Ectodermal cell (in vitro differentiated cells): ENCODE measurements around the gene HSD17B13.
"Not testable (repeated sequence)": the region's sequence is repeated elsewhere in the genome, so short reads cannot be mapped to it uniquely, and the experiment has no call there.

Experiments
- H3K27ac ChIP-seq: 2 replicates; pipeline ENCODE4 v1.7.0; 2013; ENCODE audit warnings: mild to moderate bottlenecking, low read depth, low read length; ENCODE audit not compliant: insufficient read depth, poor library complexity, severe bottlenecking
- H3K27me3 ChIP-seq: 2 replicates; pipeline ENCODE4 v1.7.0; 2013; ENCODE audit warnings: mild to moderate bottlenecking, low read length; ENCODE audit not compliant: insufficient read depth, control insufficient read depth, poor library complexity, severe bottlenecking
- H3K36me3 ChIP-seq: one replicate; pipeline ENCODE4 v1.7.0; 2013; ENCODE audit warnings: low read length; ENCODE audit not compliant: control insufficient read depth, insufficient read depth
- H3K4me1 ChIP-seq: one replicate; pipeline ENCODE4 v1.7.0; 2013; ENCODE audit warnings: low read length; ENCODE audit not compliant: control insufficient read depth, insufficient read depth
- H3K4me3 ChIP-seq: 2 replicates; pipeline ENCODE4 v1.7.0; 2013; ENCODE audit warnings: low read depth, low read length, control low read depth; ENCODE audit not compliant: insufficient read depth
- H3K9me3 ChIP-seq: 2 replicates; pipeline ENCODE4 v1.7.0; 2013; ENCODE audit warnings: mild to moderate bottlenecking, low read length, moderate library complexity; ENCODE audit not compliant: control insufficient read depth
- WGBS, 2 experiments: methylation state at CpG; one replicate each; pipeline ENCODE4 v1.1.7; 2013; ENCODE audit warnings: missing lambda C conversion rate in 2 of 2; 5-methylcytosine and 5-hydroxymethylcytosine counted together

HSD17B13 gene

DNA sequence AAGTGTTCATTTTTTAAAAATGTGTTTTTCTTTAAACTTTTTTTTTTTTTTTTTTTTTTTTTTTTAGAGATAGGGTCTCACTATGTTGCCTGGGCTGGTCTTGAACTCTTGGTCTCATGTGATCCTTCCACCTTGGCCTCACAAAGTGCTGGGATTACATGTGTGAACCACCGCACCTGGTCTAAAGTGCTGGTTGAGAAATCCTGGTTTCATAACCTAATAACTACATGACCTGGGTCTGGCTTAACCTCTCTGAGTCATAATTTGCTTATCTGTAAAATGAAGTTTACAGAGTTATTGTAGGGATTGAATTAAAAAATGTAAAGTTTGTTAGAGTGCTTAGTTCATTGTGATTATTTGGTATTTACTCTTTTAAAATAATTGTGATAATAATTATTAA, 5.2 kb downstream of the HSD17B13 start:
- WGBS, 2 experiments: 85 to 96% methylated on average over 1 of the region's 1 CpG
- no peaks in the 10 kb centered on the region for H3K36me3 ChIP-seq
- no peak overlapping the region for H3K4me3 ChIP-seq
- no peak overlapping the region for H3K27ac ChIP-seq
- H3K4me1 ChIP-seq: no peaks in the 10 kb centered on the region
- no peaks in the 10 kb centered on the region for H3K9me3 ChIP-seq
- no peaks in the 10 kb centered on the region for H3K27me3 ChIP-seq

- H3K27me3 ChIP-seq: no peaks in the 10 kb centered on the region
- 93 to 97% methylated on average over 3 of the region's 3 CpGs for WGBS, 2 experiments
- no peaks in the 10 kb centered on the region for H3K9me3 ChIP-seq
- H3K4me3 ChIP-seq: no peak overlapping the region
- no peaks in the 10 kb centered on the region for H3K4me1 ChIP-seq
- no peaks in the 10 kb centered on the region for H3K36me3 ChIP-seq
- H3K27ac ChIP-seq: no peak overlapping the region
Observed at GRCh38 chr4:87316961-87317360, 5.7 kb downstream of the HSD17B13 start.

- H3K27ac ChIP-seq, H3K4me3 ChIP-seq, H3K27me3 ChIP-seq, H3K4me1 ChIP-seq, H3K9me3 ChIP-seq, H3K36me3 ChIP-seq: not testable (repeated sequence)
- 85 to 92% methylated on average over 4 of the region's 4 CpGs for WGBS, 2 experiments
Observed at GRCh38 chr4:87315000-87315399, 7.7 kb downstream of the HSD17B13 start.

DNA sequence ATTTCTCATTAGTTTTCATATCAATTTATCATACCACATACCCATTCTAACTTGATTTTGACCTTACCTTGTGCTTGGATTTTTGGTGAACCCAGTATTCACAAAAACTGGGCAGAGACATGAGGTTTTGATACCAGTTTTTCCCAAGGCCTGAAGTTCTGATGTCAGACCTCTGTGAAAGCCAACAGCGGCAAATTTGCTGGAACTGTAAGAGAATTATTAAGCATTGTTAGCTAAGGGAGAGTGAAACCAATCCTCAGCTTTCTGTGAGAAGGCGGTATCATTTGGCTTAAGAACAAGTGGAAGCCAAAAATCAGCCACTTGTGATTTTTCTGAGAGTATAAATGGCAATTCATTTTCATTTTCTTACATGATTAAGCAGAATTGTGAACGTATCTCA, 8.9 kb downstream of the HSD17B13 start:
- Histone ChIP-seq H3K4me1 (no peaks in the 10 kb centered on the region), H3K27me3 (no peaks in the 10 kb centered on the region), H3K9me3 (no peaks in the 10 kb centered on the region), H3K4me3 (no peak overlapping the region), H3K27ac (no peak overlapping the region), H3K36me3 (no peaks in the 10 kb centered on the region)
- 96 to 98% methylated on average over 3 of the region's 3 CpGs for WGBS, 2 experiments

DNA sequence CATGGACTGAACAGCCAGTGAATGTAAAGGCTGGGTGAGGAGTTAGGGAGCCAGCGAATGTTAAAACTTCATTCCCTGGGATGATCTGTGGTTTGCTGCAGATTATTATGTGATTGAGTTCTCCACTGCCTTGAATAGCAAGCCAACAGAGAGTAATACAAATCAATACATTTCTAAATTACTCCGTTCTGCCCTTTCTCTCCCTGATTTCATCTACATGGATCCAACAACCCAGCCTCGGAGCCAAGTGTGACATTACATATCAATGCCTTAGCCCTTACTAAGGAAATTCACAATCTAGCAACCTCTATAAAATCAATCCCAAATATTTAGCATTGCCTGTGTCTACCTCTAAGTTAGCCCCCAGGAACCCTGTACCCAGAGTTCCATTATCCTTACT, 11.0 kb downstream of the HSD17B13 start:
- Histone ChIP-seq H3K4me1 (no peaks in the 10 kb centered on the region), H3K27ac (no peak overlapping the region), H3K4me3 (no peak overlapping the region), H3K36me3 (no peaks in the 10 kb centered on the region), H3K9me3 (no peaks in the 10 kb centered on the region), H3K27me3 (no peaks in the 10 kb centered on the region)
- 93 to 96% methylated on average over 3 of the region's 3 CpGs for WGBS, 2 experiments

GRCh38 chr4:87310691-87311335, 11.9 kb downstream of the HSD17B13 start:
- Histone ChIP-seq H3K27ac (no peak overlapping the region), H3K4me1 (no peaks in the 10 kb centered on the region), H3K27me3 (no peaks in the 10 kb centered on the region), H3K4me3 (no peak overlapping the region), H3K36me3 (no peaks in the 10 kb centered on the region), H3K9me3 (no peaks in the 10 kb centered on the region)
- WGBS, 2 experiments: 86 to 88% methylated on average over 4 of the region's 4 CpGs

DNA sequence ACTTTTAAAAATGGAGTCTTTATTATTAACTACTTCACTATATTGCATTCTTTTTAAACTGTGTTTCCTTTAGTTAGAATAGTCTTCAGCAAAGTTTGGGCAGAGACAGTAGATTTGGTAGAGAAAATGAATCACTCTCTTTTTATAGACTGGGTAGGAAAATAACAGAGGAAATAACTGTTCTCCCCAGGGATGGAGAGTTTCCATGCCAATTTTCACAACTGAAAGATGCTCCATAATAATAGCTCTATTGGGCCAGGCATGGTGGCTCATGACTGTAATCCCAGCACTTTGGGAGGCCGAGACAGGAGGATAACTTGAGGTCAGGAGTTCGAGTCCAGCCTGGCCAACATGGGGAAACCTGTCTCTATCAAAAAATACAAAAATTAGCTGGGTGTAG, 13.1 kb downstream of the HSD17B13 start:
- no peak overlapping the region for H3K4me3 ChIP-seq
- H3K27ac ChIP-seq: no peak overlapping the region
- H3K4me1 ChIP-seq: no peaks in the 10 kb centered on the region
- WGBS, 2 experiments: 87 to 97% methylated on average over 2 of the region's 2 CpGs
- no peaks in the 10 kb centered on the region for H3K36me3 ChIP-seq
- H3K9me3 ChIP-seq: no peaks in the 10 kb centered on the region
- no peaks in the 10 kb centered on the region for H3K27me3 ChIP-seq

DNA sequence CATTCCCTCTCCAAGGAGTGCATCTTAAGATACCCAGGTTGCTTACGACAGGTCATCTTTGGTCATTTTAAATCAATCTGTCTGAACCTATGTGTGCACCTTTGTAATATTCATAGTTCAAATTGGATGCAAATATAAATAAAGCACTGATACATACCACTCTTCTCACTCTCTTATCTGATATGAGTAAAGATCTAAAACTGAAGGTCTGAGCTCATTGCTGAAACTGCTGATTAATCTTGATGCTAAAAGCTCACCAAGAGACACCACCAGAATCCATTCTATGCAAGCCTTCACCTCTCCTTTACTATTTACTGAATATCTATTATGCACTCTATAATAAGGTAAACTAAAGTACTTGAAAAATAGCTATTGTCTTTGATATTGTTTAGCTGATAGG, 16.6 kb downstream of the HSD17B13 start:
- no peaks in the 10 kb centered on the region for H3K27me3 ChIP-seq
- H3K27ac ChIP-seq: no peak overlapping the region
- no peaks in the 10 kb centered on the region for H3K4me1 ChIP-seq
- H3K4me3 ChIP-seq: no peak overlapping the region
- H3K9me3 ChIP-seq: no peaks in the 10 kb centered on the region
- 100% methylated on average over 1 of the region's 1 CpG for WGBS, 2 experiments
- H3K36me3 ChIP-seq: no peaks in the 10 kb centered on the region

DNA sequence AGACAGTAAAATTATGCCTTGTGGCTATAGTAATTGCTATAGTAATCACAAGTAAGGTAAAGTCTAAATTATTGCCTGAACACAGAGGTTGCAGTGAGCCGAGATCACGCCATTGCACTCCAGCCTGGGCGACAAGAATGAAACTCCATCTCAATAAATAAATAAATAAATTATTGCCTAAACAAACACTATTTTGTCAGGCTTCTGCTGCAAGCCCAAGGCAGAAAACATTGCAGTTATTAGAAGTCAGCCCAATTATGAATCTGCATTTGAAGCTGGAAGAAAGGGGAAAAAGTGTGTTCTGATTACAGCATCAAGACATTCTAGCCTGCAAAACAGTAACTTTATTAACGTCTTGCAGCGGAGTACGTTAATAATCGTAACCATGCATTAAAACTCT, 17.1 kb downstream of the HSD17B13 start:
- Histone ChIP-seq H3K27ac (no peak overlapping the region), H3K36me3 (no peaks in the 10 kb centered on the region), H3K4me3 (no peak overlapping the region), H3K9me3 (no peaks in the 10 kb centered on the region), H3K27me3 (no peaks in the 10 kb centered on the region), H3K4me1 (no peaks in the 10 kb centered on the region)
- 92 to 97% methylated on average over 4 to 7 of the region's 7 CpGs for WGBS, 2 experiments

DNA sequence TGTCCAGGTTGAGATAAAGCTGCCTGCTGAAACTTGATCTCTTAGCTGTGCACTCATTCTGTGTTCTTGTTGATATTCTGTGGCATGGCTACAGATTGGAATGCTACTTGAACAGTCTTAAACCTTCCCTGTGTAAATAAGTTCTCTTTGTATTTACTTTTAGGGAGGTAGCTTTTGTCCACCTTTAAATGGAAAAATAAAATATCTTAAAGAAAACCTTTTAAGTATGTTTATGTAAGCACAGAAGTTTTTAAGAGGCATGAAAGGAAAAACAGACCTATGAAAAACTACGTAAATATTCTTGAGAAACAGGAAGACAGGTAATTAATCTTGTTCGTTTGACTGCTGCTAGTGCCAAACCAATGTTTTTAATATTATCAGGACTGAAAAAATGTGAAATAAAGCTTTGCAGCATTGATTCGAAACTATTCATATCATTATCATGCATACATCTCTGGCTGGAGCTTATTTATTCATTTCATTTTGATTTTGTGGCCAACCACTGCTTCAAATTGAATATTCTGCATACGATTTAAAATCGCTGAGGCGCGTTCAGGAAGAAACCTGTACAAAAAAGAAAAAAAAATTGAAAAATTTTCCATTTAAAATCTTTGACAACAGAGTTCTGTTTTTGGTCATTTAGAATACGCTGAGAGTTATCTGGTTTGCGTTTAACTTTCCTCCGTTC, 17.8 kb downstream of the HSD17B13 start:
- Histone ChIP-seq H3K27ac (no peak overlapping the region), H3K9me3 (no peaks in the 10 kb centered on the region), H3K27me3 (no peaks in the 10 kb centered on the region), H3K4me1 (no peaks in the 10 kb centered on the region), H3K36me3 (no peaks in the 10 kb centered on the region), H3K4me3 (no peak overlapping the region)
- WGBS, 2 experiments: 93 to 95% methylated on average over 10 of the region's 10 CpGs
